Ascending aorta (tissue), 2 donors: ENCODE results near the gene UGT2A2. TPM values are rescaled to one million over a fixed set of nuclear protein-coding genes. Genes with fewer than 3 reads are reported as not detected.

ENCODE experiments used
- DNase-seq, 2 donors: peaks; one replicate each; pipeline ENCODE4 v3.0.0-alpha.2; 2019; ENCODE audit warnings: low spot score in 2 of 2
- H3K27ac ChIP-seq, 2 donors: fragments of 200-600 bp; sonication (generic); one replicate each; pipeline ENCODE4 v1.5.1; 2016 to 2017; ENCODE audit warnings: mild to moderate bottlenecking in 1 of 2
- H3K27me3 ChIP-seq: fragments of 200-600 bp; sonication (generic); one replicate; pipeline ENCODE4 v1.5.1; 2017
- H3K36me3 ChIP-seq, 2 donors: fragments of 200-600 bp; sonication (generic); one replicate each; pipeline ENCODE4 v1.5.1; 2016
- H3K4me1 ChIP-seq, 2 donors: fragments of 200-600 bp; sonication (generic); one replicate each; pipeline ENCODE4 v1.5.1; 2016 to 2017; ENCODE audit warnings: mild to moderate bottlenecking in 1 of 2
- H3K4me3 ChIP-seq, 2 donors: fragments of 200-600 bp; sonication (generic); one replicate each; pipeline ENCODE4 v1.5.1; 2016 to 2017; ENCODE audit warnings: mild to moderate bottlenecking in 1 of 2
- H3K9me3 ChIP-seq, 2 donors: fragments of 200-600 bp; sonication (generic); one replicate each; pipeline ENCODE4 v1.5.1; 2016
- intact Hi-C: fragments of 100-400 bp; cut with DNase I; formaldehyde crosslinking; loops from one replicate; pipeline ENCODE4 v1.15.1; 2023
- total RNA-seq: library from RNA; depleted of rRNA; stranded (reverse); fragments of >200 nt; gene quantifications from one replicate; pipeline ENCODE4 v1.1.0, GENCODE V29; 2016
- TF ChIP-seq, protein P1 (sequence below), 3 experiments: fragments of 200-600 bp in 2 of 3; fragments of 450-650 bp in 1 of 3; sonication (generic) in 2 of 3; IDR thresholded peaks; one replicate each; pipeline ENCODE4 v1.5.1; 2016 to 2019; ENCODE audit warnings: antibody characterized with exemption in 3 of 3, mild to moderate bottlenecking in 1 of 3, moderate library complexity in 1 of 3

UGT2A2 gene
- total RNA-seq, 1 donor from 2014 or later: not detected

DNA sequence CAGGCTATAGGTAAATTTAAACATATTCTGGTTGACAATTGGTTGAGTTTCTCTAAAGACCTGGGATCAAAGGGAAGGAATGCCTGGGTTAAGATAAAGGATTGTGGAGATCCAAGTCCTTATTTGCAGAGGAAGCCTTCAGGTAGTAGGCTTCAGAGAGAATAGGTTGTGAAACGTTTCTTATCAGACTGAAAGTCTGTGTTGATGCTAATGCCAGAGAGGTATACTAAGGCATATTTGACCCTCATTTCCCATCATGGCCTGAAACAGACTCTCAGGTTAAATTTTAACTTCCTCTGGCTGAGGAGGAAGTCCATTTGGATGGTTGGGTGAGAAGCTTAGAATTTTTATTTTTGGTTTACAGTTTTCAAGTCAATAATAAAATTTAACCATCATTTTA lies 48.1 kb downstream of the UGT2A2 start:
- H3K36me3 ChIP-seq: no peaks in the 10 kb centered on the region
- H3K4me3 ChIP-seq: no peak overlapping the region
- H3K9me3 ChIP-seq: no peaks in the 10 kb centered on the region
- no peaks in the 10 kb centered on the region for H3K4me1 ChIP-seq
- intact Hi-C loops: no loop called here
- no peaks in the 10 kb centered on the region for H3K27me3 ChIP-seq
- TF ChIP-seq, protein P1, sequence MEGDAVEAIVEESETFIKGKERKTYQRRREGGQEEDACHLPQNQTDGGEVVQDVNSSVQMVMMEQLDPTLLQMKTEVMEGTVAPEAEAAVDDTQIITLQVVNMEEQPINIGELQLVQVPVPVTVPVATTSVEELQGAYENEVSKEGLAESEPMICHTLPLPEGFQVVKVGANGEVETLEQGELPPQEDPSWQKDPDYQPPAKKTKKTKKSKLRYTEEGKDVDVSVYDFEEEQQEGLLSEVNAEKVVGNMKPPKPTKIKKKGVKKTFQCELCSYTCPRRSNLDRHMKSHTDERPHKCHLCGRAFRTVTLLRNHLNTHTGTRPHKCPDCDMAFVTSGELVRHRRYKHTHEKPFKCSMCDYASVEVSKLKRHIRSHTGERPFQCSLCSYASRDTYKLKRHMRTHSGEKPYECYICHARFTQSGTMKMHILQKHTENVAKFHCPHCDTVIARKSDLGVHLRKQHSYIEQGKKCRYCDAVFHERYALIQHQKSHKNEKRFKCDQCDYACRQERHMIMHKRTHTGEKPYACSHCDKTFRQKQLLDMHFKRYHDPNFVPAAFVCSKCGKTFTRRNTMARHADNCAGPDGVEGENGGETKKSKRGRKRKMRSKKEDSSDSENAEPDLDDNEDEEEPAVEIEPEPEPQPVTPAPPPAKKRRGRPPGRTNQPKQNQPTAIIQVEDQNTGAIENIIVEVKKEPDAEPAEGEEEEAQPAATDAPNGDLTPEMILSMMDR (IDR thresholded peaks at IDR 0.05): no peak
- no peak for DNase-seq
- no peak overlapping the region for H3K27ac ChIP-seq

DNA sequence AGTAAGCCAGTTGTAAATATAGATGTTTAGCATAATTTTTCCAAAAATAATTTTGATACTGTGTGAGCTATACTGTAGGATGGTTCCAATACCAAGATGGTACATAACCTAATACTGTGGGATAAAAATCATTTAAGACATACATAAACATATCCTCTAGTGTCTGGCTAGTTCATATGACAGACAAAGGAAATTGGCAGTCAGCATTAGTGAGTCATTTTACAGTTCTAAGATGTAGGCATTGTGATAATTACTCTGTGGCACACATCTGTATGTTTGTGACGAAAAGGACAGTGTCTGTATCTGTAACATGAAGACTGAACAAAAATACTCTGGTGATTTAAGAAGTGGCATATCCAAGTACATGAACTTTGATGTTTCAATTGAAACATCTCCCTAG lies 49.6 kb downstream of the UGT2A2 start:
- no peak for DNase-seq
- Histone ChIP-seq H3K27ac (no peak overlapping the region), H3K4me3 (no peak overlapping the region), H3K4me1 (no peaks in the 10 kb centered on the region), H3K27me3 (no peaks in the 10 kb centered on the region), H3K36me3 (no peaks in the 10 kb centered on the region), H3K9me3 (no peaks in the 10 kb centered on the region)
- intact Hi-C loops: no loop called here
- TF ChIP-seq, protein P1 (IDR thresholded peaks at IDR 0.05): no peak

DNA sequence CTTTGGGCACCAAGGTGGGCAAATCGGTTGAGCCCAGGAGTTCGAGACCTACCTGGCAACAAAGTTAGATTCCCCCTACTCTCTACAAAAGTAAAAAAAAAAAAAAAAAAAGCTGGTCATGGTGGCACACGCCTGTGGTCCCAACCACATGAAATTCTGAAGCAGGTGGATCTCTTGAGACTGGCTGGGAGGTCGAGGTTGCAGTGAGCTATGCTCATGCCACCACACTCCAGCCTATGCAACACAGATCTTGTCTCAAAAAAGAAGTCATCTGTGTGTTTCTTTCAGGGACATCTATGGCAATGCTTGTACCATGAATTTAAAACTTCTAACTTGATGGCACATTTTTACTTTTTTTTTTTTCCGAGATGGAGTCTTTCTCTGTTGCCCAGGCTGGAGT lies 55.3 kb downstream of the UGT2A2 start:
- Histone ChIP-seq H3K36me3 (no peaks in the 10 kb centered on the region), H3K4me3 (no peak overlapping the region), H3K4me1 (no peaks in the 10 kb centered on the region), H3K9me3 (no peaks in the 10 kb centered on the region), H3K27me3 (no peaks in the 10 kb centered on the region), H3K27ac (no peak overlapping the region)
- intact Hi-C loops: no loop called here
- no peak for DNase-seq
- TF ChIP-seq, protein P1 (IDR thresholded peaks at IDR 0.05): no peak

DNA sequence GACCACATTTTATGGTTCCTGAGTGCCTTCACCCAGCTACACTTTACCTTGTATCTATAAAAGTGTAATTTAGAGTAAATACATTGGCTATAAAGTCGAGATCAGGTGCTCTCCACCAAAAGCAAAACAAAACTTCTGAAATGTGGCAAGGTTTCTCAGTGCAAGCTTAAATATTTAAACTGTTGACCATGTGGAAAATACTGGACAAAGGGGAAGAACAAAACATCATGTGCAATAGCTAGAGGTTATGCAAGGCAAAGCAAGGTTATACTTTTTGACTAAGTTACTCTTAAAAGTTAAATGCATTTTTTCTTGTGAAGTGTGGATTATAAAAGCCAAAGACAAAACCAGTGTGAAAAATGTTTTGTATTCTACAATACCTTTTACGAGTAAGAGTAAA lies 55.9 kb downstream of the UGT2A2 start:
- DNase-seq: no peak
- Histone ChIP-seq H3K4me3 (no peak overlapping the region), H3K27ac (no peak overlapping the region), H3K4me1 (no peaks in the 10 kb centered on the region), H3K27me3 (no peaks in the 10 kb centered on the region), H3K9me3 (no peaks in the 10 kb centered on the region), H3K36me3 (no peaks in the 10 kb centered on the region)
- TF ChIP-seq, protein P1 (IDR thresholded peaks at IDR 0.05): no peak
- intact Hi-C loops: no loop called here

DNA sequence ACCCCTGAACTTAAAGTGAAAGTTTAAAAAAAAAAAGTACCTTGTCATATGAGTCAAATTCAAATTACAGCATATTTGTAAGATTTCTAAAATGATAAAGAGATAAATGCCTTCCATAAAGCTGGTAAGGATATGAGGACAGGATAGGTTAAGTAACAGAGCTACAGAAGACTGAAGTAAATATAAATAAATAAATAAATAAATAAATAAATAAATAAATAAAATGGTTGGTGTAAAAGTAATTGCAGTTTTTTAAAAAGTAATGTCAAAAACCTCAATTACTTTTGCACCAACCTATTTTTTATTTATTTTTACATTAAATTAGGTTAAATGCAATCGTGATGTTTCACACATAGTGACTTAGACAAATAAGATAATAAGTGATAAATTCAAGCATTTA lies 62.2 kb downstream of the UGT2A2 start:
- Histone ChIP-seq H3K9me3 (no peaks in the 10 kb centered on the region), H3K27ac (no peak overlapping the region), H3K36me3 (no peaks in the 10 kb centered on the region), H3K27me3 (no peaks in the 10 kb centered on the region), H3K4me1 (no peaks in the 10 kb centered on the region), H3K4me3 (no peak overlapping the region)
- intact Hi-C loops: no loop called here
- no peak for DNase-seq
- TF ChIP-seq, protein P1 (IDR thresholded peaks at IDR 0.05): no peak

DNA sequence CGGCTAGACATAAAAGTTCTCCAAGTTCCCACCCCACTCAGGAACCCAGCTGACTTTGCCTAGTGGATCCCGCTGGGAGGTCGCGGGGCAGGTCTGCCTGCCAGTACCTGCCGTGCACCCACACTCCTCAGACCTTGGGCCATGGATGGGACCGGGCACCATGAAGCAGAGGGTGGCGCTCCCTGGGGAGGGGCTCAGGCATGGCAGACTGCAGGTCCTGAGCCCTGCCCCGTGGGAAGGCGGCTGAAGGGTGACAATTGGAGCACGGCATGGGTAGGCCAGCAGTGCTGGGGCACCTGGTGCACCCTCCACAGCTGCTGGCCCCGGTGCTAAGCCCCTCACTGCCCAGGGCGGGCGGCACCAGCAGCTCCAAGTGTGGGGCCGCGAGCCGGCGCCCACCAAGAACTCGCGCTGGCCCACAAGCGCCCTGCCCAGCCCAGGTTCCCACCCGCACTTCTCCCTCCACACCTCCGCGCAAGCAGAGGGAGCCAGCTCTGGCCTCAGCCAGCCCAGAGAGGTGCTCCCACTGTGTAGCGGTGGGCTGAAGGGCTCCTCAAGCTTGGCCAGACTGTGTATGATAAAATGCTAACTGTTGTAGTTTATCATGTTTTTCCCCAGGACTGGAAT lies 63.1 kb downstream of the UGT2A2 start:
- TF ChIP-seq, protein P1 (IDR thresholded peaks at IDR 0.05): no peak
- Histone ChIP-seq H3K4me1 (no peaks in the 10 kb centered on the region), H3K4me3 (no peak overlapping the region), H3K27ac (no peak overlapping the region), H3K36me3 (no peaks in the 10 kb centered on the region), H3K9me3 (no peaks in the 10 kb centered on the region), H3K27me3 (no peaks in the 10 kb centered on the region)
- intact Hi-C loops: no loop called here
- no peak for DNase-seq
